Measurements from ENCODE around the gene MYO5B.
"Not testable (repeated sequence)": the region's sequence is repeated elsewhere in the genome, so short reads cannot be mapped to it uniquely, and the experiment has no call there.

The MYO5B gene

GRCh38 chr18:50105027-50105426, 89.9 kb downstream of the MYO5B start:
- H3K4me3 ChIP-seq (ENCODE audit: low read depth, low read length), result no peak overlapping the region

GRCh38 chr18:50104421-50104820, 90.5 kb downstream of the MYO5B start:
- no peak overlapping the region for H3K4me3 ChIP-seq (ENCODE audit: low read depth, low read length)

- no peak overlapping the region for H3K4me3 ChIP-seq (ENCODE audit: low read depth, low read length)
Measured at GRCh38 chr18:50099725-50100407, 95.1 kb downstream of the MYO5B start.

GRCh38 chr18:50097702-50098101, 97.2 kb downstream of the MYO5B start:
- H3K4me3 ChIP-seq (ENCODE audit: low read depth, low read length), result no peak overlapping the region

- H3K4me3 ChIP-seq (ENCODE audit: low read depth, low read length), result no peak overlapping the region
Measured at GRCh38 chr18:50096766-50097435, 98.0 kb downstream of the MYO5B start.

GRCh38 chr18:50094786-50095185, 100.2 kb downstream of the MYO5B start:
- not testable (repeated sequence) for H3K4me3 ChIP-seq (ENCODE audit: low read depth, low read length)

- no peak overlapping the region for H3K4me3 ChIP-seq (ENCODE audit: low read depth, low read length)
Measured at GRCh38 chr18:50094221-50094773, 100.7 kb downstream of the MYO5B start.

- H3K4me3 ChIP-seq (ENCODE audit: low read depth, low read length), result no peak overlapping the region
Measured at GRCh38 chr18:50093366-50094064, 101.4 kb downstream of the MYO5B start.

- H3K4me3 ChIP-seq (ENCODE audit: low read depth, low read length), result no peak overlapping the region
Measured at GRCh38 chr18:50092245-50092805, 102.6 kb downstream of the MYO5B start.

GRCh38 chr18:50091509-50092244, 103.3 kb downstream of the MYO5B start:
- H3K4me3 ChIP-seq (ENCODE audit: low read depth, low read length), result no peak overlapping the region

GRCh38 chr18:50090370-50091312, 104.3 kb downstream of the MYO5B start:
- H3K4me3 ChIP-seq (ENCODE audit: low read depth, low read length), result no peak overlapping the region

GRCh38 chr18:50089702-50090101, 105.2 kb downstream of the MYO5B start:
- H3K4me3 ChIP-seq (ENCODE audit: low read depth, low read length), result no peak overlapping the region

GRCh38 chr18:50083708-50084107, 111.2 kb downstream of the MYO5B start:
- no peak overlapping the region for H3K4me3 ChIP-seq (ENCODE audit: low read depth, low read length)

GRCh38 chr18:50080932-50081560, 113.9 kb downstream of the MYO5B start:
- no peak overlapping the region for H3K4me3 ChIP-seq (ENCODE audit: low read depth, low read length)

- no peak overlapping the region for H3K4me3 ChIP-seq (ENCODE audit: low read depth, low read length)
Measured at GRCh38 chr18:50080316-50080715, 114.6 kb downstream of the MYO5B start.

- H3K4me3 ChIP-seq (ENCODE audit: low read depth, low read length), result no peak overlapping the region
Measured at GRCh38 chr18:50079571-50080295, 115.2 kb downstream of the MYO5B start.

- no peak overlapping the region for H3K4me3 ChIP-seq (ENCODE audit: low read depth, low read length)
Measured at GRCh38 chr18:50076277-50076676, 118.7 kb downstream of the MYO5B start.

GRCh38 chr18:50075772-50076171, 119.2 kb downstream of the MYO5B start:
- H3K4me3 ChIP-seq (ENCODE audit: low read depth, low read length), result no peak overlapping the region

- H3K4me3 ChIP-seq (ENCODE audit: low read depth, low read length), result no peak overlapping the region
Measured at GRCh38 chr18:50074404-50074803, 120.5 kb downstream of the MYO5B start.

All from iPS-11a (cell line).